Type B pancreatic cell (in vitro differentiated cells): ENCODE data around the gene NUP153. TPM values are rescaled to one million over a fixed set of nuclear protein-coding genes. Genes with fewer than 3 reads are reported as not detected.

Experiments
- DNase-seq: peaks from one replicate; pipeline ENCODE4 v3.0.0; 2021; ENCODE audit warnings: mixed read lengths; ENCODE audit not compliant: unreplicated experiment; ENCODE audit errors: extremely low spot score
- H3K27ac Mint-ChIP-seq: 2 replicates; pipeline ENCODE4 v1.8.0; 2021; ENCODE audit warnings: mild to moderate bottlenecking, mixed read lengths
- H3K27me3 Mint-ChIP-seq: 2 replicates; pipeline ENCODE4 v1.8.0; 2021; ENCODE audit warnings: mixed read lengths
- H3K36me3 Mint-ChIP-seq: 2 replicates; pipeline ENCODE4 v1.8.0; 2021; ENCODE audit warnings: mixed read lengths
- H3K4me1 Mint-ChIP-seq: one replicate; pipeline ENCODE4 v1.8.0; 2021; ENCODE audit warnings: mixed read lengths; ENCODE audit not compliant: unreplicated experiment
- H3K4me3 Mint-ChIP-seq: 2 replicates; pipeline ENCODE4 v1.8.0; 2021; ENCODE audit warnings: mild to moderate bottlenecking, mixed read lengths
- H3K9me3 Mint-ChIP-seq: 2 replicates; pipeline ENCODE4 v1.8.0; 2021; ENCODE audit warnings: mixed read lengths
- total RNA-seq: library from RNA; stranded (reverse); gene quantifications from 2 replicates; pipeline ENCODE4 v1.2.1, GENCODE V29; 2021; ENCODE audit warnings: low replicate concordance
- TF ChIP-seq, protein P1 (sequence below): fragments of 200-600 bp; sonication (generic); conservative IDR thresholded peaks from 2 replicates; pipeline ENCODE4 v1.5.0; 2021; ENCODE audit warnings: antibody characterized with exemption, mild to moderate bottlenecking

The NUP153 gene
- total RNA-seq, 1 donor from 2014 or later = 51.8 TPM

DNA sequence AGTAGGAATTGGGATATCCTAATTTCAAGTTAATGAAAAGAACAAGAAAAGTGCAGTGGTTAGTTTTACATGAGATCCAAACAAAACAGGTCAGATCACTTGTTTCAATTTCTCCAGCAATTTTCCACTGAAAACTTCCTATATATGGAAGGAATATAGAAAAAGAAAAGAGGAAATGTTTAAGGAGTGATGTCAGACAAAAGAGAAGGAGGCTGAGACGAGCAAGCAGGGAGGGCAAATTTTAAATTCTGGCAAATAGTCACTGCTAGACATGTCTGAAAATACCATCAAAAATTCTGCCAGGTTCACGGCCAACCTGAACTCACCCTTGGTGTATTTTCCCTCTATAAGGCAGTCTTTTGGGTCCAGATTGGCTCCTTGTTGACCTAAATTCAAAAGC is 9.5 kb upstream of the NUP153 start:
- Mint-ChIP-seq H3K36me3 (no peaks in the 10 kb centered on the region), H3K9me3 (no peaks in the 10 kb centered on the region), H3K27ac (no peak overlapping the region), H3K4me3 (no peak overlapping the region), H3K27me3 (no peaks in the 10 kb centered on the region), H3K4me1 (peaks cover 7% of the 10 kb centered on the region)
- DNase-seq = no peak
- TF ChIP-seq, protein P1, sequence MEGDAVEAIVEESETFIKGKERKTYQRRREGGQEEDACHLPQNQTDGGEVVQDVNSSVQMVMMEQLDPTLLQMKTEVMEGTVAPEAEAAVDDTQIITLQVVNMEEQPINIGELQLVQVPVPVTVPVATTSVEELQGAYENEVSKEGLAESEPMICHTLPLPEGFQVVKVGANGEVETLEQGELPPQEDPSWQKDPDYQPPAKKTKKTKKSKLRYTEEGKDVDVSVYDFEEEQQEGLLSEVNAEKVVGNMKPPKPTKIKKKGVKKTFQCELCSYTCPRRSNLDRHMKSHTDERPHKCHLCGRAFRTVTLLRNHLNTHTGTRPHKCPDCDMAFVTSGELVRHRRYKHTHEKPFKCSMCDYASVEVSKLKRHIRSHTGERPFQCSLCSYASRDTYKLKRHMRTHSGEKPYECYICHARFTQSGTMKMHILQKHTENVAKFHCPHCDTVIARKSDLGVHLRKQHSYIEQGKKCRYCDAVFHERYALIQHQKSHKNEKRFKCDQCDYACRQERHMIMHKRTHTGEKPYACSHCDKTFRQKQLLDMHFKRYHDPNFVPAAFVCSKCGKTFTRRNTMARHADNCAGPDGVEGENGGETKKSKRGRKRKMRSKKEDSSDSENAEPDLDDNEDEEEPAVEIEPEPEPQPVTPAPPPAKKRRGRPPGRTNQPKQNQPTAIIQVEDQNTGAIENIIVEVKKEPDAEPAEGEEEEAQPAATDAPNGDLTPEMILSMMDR = no peak

DNA sequence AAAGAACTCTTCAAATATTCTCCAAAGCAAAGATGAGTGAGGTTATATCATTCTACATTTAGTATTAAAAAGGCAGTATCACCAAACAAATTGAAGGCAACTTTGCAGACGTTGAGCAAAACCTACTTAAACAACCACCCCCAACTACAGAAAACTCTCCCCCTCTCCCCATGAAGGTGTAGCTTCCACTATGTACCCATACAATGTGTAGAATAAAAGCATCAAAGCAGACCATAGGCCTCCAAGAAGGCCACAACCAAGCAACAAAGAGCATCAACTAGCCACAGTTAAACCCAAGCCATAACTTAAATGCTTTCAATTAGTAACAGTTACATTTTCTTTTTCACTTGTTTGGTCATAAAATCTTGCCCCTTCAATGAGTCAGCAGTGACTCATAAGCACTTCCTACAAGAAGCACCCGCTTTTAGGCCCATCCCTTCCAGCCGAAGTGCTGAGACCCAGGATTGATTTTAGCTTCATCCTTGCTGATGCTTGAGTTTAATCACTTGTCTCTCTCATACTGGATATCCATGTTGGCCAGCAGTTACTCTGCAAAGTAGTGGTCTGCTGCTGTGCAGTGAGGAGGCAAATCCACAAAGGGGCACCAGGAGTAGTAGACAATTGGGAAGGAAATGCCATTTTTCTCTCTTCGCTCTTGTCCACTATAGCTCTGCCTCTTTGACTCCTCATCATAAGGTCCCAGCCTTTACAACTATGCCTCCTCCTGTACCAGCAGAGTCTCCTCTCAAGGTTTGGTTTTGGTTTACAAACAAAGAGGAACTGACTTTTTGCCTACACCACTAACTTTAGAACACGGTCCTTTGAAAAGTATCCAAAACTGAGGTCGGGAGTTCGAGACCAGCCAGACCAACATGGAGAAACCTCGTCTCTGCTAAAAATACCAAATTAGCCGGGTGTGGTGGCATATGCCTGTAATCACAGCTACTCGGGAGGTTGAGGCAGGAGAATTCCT is 8.4 kb upstream of the NUP153 start:
- H3K27me3 Mint-ChIP-seq = no peaks in the 10 kb centered on the region
- H3K4me1 Mint-ChIP-seq = peaks cover 7% of the 10 kb centered on the region
- DNase-seq = no peak
- no peak overlapping the region for H3K4me3 Mint-ChIP-seq
- TF ChIP-seq, protein P1 = no peak
- peak overlapping the region; percentile 64 for H3K27ac Mint-ChIP-seq
- H3K9me3 Mint-ChIP-seq = no peaks in the 10 kb centered on the region
- no peaks in the 10 kb centered on the region for H3K36me3 Mint-ChIP-seq

DNA sequence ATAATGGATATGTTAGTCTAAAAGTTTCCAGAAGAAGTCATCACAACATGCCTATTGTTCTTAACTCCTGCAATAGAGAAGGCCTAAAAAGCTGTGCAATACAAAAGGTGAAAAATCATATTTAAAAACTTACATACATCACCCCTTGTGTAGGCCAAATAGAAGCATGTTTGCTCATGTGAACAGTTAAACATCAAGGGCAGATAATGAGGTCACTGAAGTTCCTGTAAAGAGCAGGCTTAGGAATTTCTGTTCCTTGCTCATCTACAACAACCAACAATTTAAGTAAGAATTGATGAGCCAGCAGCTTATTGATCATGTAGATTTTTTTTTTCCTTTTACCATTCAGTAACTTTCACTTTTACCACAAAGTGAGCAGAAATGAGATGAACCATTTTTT is 7.5 kb upstream of the NUP153 start:
- no peaks in the 10 kb centered on the region for H3K36me3 Mint-ChIP-seq
- TF ChIP-seq, protein P1 = no peak
- no peak overlapping the region for H3K27ac Mint-ChIP-seq
- H3K9me3 Mint-ChIP-seq = no peaks in the 10 kb centered on the region
- DNase-seq = no peak
- peaks cover 7% of the 10 kb centered on the region for H3K4me1 Mint-ChIP-seq
- no peaks in the 10 kb centered on the region for H3K27me3 Mint-ChIP-seq
- no peak overlapping the region for H3K4me3 Mint-ChIP-seq

DNA sequence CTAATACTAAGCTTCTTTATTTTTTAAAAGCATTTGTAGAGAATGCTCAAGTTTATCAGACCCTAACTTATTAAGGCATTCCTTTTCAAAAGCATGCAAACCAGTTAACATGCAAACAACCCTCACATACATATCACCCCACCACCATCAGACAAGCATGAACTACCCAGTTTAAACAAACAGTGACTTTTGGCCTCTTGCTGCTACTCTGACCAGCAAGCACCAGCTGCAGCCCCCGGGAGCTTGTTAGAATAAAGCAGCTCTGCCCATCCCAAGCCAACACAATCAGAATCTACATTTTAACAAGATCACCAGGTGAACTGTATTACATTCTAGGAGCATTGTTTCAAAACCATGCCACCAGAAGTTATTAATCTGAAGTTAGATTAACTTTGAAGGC is 5.9 kb upstream of the NUP153 start:
- DNase-seq = no peak
- H3K4me1 Mint-ChIP-seq = peaks cover 7% of the 10 kb centered on the region
- H3K36me3 Mint-ChIP-seq = no peaks in the 10 kb centered on the region
- no peaks in the 10 kb centered on the region for H3K27me3 Mint-ChIP-seq
- H3K4me3 Mint-ChIP-seq = no peak overlapping the region
- TF ChIP-seq, protein P1 = no peak
- no peaks in the 10 kb centered on the region for H3K9me3 Mint-ChIP-seq
- H3K27ac Mint-ChIP-seq = no peak overlapping the region

DNA sequence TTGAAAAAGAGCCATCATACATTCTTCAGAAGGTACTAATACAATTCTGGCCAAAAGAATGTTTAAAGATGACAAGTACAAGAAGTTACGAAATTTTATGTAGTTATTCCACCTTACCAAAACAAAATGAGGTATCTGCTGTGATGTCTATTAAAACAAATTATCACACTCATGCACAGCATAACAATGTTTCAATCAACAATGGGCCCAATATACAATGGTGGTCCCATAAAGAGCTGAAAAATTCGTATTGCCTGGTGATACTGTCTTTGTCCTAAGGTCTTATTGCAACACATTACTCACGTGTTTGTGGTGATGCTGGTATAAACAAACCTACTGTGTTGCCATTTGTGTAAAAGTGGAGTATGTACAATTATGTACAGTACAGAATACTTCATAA is 3.6 kb upstream of the NUP153 start:
- no peak for DNase-seq
- Mint-ChIP-seq H3K9me3 (no peaks in the 10 kb centered on the region), H3K27ac (no peak overlapping the region), H3K4me1 (peaks cover 9% of the 10 kb centered on the region), H3K36me3 (no peaks in the 10 kb centered on the region), H3K4me3 (no peak overlapping the region), H3K27me3 (no peaks in the 10 kb centered on the region)
- TF ChIP-seq, protein P1 = no peak
